Chondrocyte (in vitro differentiated cells): ENCODE results near the gene SRRT. TPM values are rescaled to one million over a fixed set of nuclear protein-coding genes. Genes with fewer than 3 reads are reported as not detected.

Source experiments
- DNase-seq: peaks from one replicate; pipeline ENCODE4 v3.0.0; 2021; ENCODE audit warnings: mixed read lengths, low spot score
- H3K27ac Mint-ChIP-seq: one replicate; pipeline ENCODE4 v1.8.0; 2021; ENCODE audit warnings: mild to moderate bottlenecking, moderate library complexity, mixed read lengths; ENCODE audit not compliant: unreplicated experiment
- H3K27me3 Mint-ChIP-seq: 2 replicates; pipeline ENCODE4 v1.8.0; 2021; ENCODE audit warnings: low read depth, mixed read lengths
- H3K36me3 Mint-ChIP-seq: 2 replicates; pipeline ENCODE4 v1.8.0; 2021; ENCODE audit warnings: low read depth, mixed read lengths
- H3K4me1 Mint-ChIP-seq: 2 replicates; pipeline ENCODE4 v1.8.0; 2021; ENCODE audit warnings: low read depth, mild to moderate bottlenecking, mixed read lengths
- H3K4me3 Mint-ChIP-seq: one replicate; pipeline ENCODE4 v1.8.0; 2021; ENCODE audit warnings: mild to moderate bottlenecking, moderate library complexity, mixed read lengths; ENCODE audit not compliant: unreplicated experiment
- H3K9me3 Mint-ChIP-seq: 2 replicates; pipeline ENCODE4 v1.8.0; 2021; ENCODE audit warnings: low read depth, mixed read lengths
- total RNA-seq: library from RNA; stranded (reverse); gene quantifications from 3 replicates; pipeline ENCODE4 v1.2.1, GENCODE V29; 2021
- TF ChIP-seq, protein P1 (sequence below): fragments of 200-600 bp; sonication (generic); IDR thresholded peaks from 2 replicates; pipeline ENCODE4 v1.5.0; 2021; ENCODE audit warnings: antibody characterized with exemption, mild to moderate bottlenecking, moderate library complexity

The SRRT gene
- total RNA-seq, 1 donor from 2014 or later: 105 TPM

DNA sequence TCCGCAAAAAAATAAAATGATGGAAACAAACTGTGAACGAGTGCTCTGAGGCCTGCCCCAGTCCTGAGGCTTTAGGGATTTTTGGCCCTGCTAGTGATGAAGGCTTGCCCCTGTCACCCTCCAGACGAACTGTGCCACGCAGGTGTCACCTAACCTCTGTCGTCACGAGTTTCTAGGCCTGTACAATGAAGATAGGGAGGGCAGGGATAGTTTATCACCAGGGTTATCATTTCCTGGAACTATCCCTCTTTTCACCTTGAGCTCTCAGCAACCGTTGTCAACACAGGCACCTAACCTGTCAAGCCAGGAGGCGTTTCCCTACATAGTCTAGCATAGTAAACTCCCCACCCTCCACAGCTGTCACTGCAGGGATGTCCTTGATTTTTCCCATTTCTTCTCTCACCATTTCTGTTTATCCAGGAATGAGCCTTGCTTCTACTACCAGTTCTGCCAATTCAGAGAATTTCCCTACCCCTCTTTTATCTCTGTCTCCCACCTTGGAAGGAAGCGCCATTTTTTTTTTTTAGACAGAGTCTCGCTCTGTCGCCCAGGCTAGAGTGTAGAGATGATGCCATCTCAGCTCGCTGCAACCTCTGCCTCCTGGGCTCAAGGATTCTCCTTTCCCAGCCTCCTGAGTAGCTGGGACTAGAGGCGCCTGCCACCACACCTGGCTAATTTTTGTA is 23.0 kb downstream of the SRRT start:
- no peak overlapping the region for H3K4me3 Mint-ChIP-seq
- peaks cover 4% of the 10 kb centered on the region for H3K36me3 Mint-ChIP-seq
- DNase-seq: no peak
- H3K27me3 Mint-ChIP-seq: peaks cover 21% of the 10 kb centered on the region
- H3K4me1 Mint-ChIP-seq: peaks cover 12% of the 10 kb centered on the region
- H3K27ac Mint-ChIP-seq: no peak overlapping the region
- H3K9me3 Mint-ChIP-seq: no peaks in the 10 kb centered on the region
- TF ChIP-seq, protein P1, sequence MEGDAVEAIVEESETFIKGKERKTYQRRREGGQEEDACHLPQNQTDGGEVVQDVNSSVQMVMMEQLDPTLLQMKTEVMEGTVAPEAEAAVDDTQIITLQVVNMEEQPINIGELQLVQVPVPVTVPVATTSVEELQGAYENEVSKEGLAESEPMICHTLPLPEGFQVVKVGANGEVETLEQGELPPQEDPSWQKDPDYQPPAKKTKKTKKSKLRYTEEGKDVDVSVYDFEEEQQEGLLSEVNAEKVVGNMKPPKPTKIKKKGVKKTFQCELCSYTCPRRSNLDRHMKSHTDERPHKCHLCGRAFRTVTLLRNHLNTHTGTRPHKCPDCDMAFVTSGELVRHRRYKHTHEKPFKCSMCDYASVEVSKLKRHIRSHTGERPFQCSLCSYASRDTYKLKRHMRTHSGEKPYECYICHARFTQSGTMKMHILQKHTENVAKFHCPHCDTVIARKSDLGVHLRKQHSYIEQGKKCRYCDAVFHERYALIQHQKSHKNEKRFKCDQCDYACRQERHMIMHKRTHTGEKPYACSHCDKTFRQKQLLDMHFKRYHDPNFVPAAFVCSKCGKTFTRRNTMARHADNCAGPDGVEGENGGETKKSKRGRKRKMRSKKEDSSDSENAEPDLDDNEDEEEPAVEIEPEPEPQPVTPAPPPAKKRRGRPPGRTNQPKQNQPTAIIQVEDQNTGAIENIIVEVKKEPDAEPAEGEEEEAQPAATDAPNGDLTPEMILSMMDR: no peak

DNA sequence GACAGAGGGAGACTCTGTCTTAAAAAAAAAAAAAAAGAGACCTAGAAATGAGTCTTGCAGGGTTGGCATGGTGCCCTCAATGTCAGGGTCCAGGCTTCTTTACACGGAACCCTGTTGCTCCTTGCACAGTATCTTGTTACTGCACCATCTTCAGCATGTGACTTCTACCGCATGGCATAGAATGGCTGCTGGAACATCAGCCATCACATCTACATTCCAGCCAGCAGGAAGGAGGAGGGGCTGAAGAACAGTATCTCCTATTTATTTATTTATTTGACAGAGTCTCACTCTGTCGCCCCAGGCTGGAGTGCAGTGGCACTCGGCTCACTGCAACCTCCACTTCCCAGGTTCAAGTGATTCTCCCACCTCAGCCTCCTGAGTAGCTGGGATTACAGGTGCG is 24.5 kb downstream of the SRRT start:
- H3K27me3 Mint-ChIP-seq: peaks cover 23% of the 10 kb centered on the region
- no peak overlapping the region for H3K27ac Mint-ChIP-seq
- DNase-seq: no peak
- H3K4me3 Mint-ChIP-seq: no peak overlapping the region
- TF ChIP-seq, protein P1: no peak
- H3K4me1 Mint-ChIP-seq: peaks cover 9% of the 10 kb centered on the region
- H3K36me3 Mint-ChIP-seq: peaks cover 4% of the 10 kb centered on the region
- H3K9me3 Mint-ChIP-seq: no peaks in the 10 kb centered on the region

DNA sequence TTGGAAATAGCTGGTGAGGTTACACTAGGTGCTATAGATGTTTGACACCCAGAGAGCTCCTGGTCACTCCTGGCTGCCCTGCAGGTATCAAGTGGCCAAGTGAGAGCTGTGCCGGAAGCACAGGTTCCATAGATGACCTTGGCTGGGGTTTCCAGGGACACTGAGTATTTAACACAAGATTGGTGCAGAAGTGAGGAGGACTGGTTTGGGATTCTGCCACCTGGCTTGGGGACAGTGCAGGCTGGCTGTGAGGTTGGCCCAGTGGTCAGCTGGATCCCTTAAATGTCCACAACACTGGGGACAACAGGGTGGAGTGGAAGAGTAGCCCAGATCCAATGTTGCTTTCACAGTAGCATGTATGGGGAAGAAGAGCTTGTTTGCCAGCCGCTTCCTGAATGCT is 26.1 kb downstream of the SRRT start:
- Mint-ChIP-seq H3K36me3 (peaks cover 4% of the 10 kb centered on the region), H3K4me3 (no peak overlapping the region), H3K27me3 (peaks cover 22% of the 10 kb centered on the region), H3K27ac (no peak overlapping the region), H3K4me1 (peaks cover 8% of the 10 kb centered on the region), H3K9me3 (no peaks in the 10 kb centered on the region)
- TF ChIP-seq, protein P1: no peak
- no peak for DNase-seq

DNA sequence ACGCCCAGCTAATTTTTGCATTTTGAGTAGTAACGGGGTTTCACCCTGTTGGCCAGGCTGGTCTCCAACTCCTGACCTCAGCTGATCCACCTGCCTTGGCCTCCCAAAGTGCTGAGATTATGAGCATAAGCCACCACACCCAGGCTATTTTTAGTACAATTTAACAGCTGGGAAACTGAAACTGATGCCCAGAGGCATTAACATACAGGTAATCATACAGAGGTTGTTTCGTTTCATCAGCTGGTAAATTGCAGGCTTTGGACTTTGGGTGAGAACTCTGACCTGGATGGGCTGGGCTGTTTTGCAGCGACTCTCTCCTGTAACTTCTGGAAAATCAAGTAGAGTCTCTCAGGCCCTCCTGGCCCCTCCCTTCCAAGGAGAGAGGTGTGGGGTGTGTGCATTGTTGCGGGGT is 27.0 kb downstream of the SRRT start:
- TF ChIP-seq, protein P1: no peak
- Mint-ChIP-seq H3K27me3 (peaks cover 18% of the 10 kb centered on the region), H3K9me3 (no peaks in the 10 kb centered on the region), H3K36me3 (no peaks in the 10 kb centered on the region), H3K4me1 (peaks cover 3% of the 10 kb centered on the region), H3K4me3 (no peak overlapping the region), H3K27ac (no peak overlapping the region)
- no peak for DNase-seq

DNA sequence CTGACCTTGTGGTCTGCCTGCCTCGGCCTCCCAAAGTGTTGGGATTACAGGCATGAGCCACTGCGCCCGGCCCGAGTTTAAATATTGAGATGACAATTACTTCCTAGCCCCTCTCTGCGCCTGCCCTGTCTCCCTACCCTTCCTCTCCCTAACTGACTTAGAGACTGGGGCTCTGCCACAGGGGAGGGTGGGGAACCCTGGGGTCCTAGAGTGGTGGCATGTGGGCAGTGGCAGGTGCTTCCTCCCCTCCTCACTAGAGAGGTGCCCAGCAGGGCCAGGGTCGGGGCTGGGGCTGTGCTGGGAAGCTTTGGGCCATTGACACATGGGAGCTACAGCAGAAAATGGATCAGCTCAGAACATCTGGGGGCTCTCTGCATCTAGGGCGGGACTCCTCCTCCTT is 27.7 kb downstream of the SRRT start:
- Mint-ChIP-seq H3K36me3 (no peaks in the 10 kb centered on the region), H3K27me3 (peaks cover 15% of the 10 kb centered on the region), H3K9me3 (no peaks in the 10 kb centered on the region), H3K4me1 (no peaks in the 10 kb centered on the region), H3K4me3 (no peak overlapping the region), H3K27ac (no peak overlapping the region)
- no peak for DNase-seq
- TF ChIP-seq, protein P1: no peak
